GM12878 (cell line): Measurements from ENCODE around the gene COL27A1. TPM values are rescaled to one million over a fixed set of nuclear protein-coding genes. Genes with fewer than 3 reads are reported as not detected.

Experiments used
- ATAC-seq: fragments of 200-7000 bp; cut with Tn5 transposase; 3 replicates; pipeline ENCODE4 v1.9.1; 2020; ENCODE audit warnings: mild to moderate bottlenecking, moderate library complexity
- BruUV-seq: library from RNA; stranded (reverse); fragments of 400-500 nt; replicated peaks from 2 replicates; lab custom pipeline; 2021; lab: Mats Ljungman, UMichigan
- CTCF ChIA-PET: fragments of 300-600 bp; sonication (Branson Sonifier 250); formaldehyde crosslinking; extraction: SDS; loops from one replicate; lab custom pipeline; 2021; ENCODE audit warnings: inconsistent platforms; lab: Yijun Ruan, JAX
- POLR2A ChIA-PET: fragments of 350-600 bp; formaldehyde crosslinking; extraction: SDS; loops from one replicate; lab custom pipeline; 2021; ENCODE audit warnings: inconsistent platforms; lab: Charles Lee
- RAD21 ChIA-PET: fragments of 300-600 bp; sonication (Branson Sonifier 250); formaldehyde crosslinking; loops from one replicate; lab custom pipeline; 2023; ENCODE audit warnings: antibody characterized with exemption; ENCODE audit not compliant: unreplicated experiment; lab: Charles Lee
- SMC1A ChIA-PET: fragments of 300-600 bp; sonication (Branson Sonifier 250); formaldehyde crosslinking; loops from one replicate; lab custom pipeline; 2023; ENCODE audit not compliant: unreplicated experiment, uncharacterized antibody; lab: Charles Lee
- DNase-seq: peaks from one replicate; pipeline ENCODE4 v3.0.0-alpha.2; 2011; ENCODE audit warnings: low read depth, low spot score
- FAIRE-seq: peaks from 3 replicates; lab custom pipeline; 2011; peaks lifted over from hg19 to GRCh38; lab: Jason Lieb, UNC
- H2AFZ ChIP-seq: 2 replicates; pipeline ENCODE4 v1.6.0; 2011; ENCODE audit warnings: low read depth, low read length, control low read depth; ENCODE audit not compliant: control insufficient read depth
- H3K27ac ChIP-seq: 2 replicates; pipeline ENCODE4 v1.5.1; 2011; ENCODE audit warnings: control low read depth; ENCODE audit not compliant: control insufficient read depth, insufficient read depth
- H3K27me3 ChIP-seq, 2 experiments: replicated peaks in 1 of 2; 2 replicates each; pipeline versions ENCODE4 v1.6.0 to v1.6.1; 2011; ENCODE audit warnings: low read length in 1 of 2; ENCODE audit not compliant: control insufficient read depth in 2 of 2, insufficient read depth in 2 of 2
- H3K36me3 ChIP-seq, 2 experiments: 2 replicates each; pipeline ENCODE4 v1.5.1; 2011; ENCODE audit warnings: low read length in 1 of 2; ENCODE audit not compliant: control insufficient read depth in 2 of 2, insufficient read depth in 2 of 2
- H3K4me1 ChIP-seq: 2 replicates; pipeline ENCODE4 v1.6.1; 2011; ENCODE audit warnings: mild to moderate bottlenecking, low read length, moderate library complexity, mixed read lengths; ENCODE audit not compliant: control insufficient read depth, insufficient read depth
- H3K4me2 ChIP-seq: 2 replicates; pipeline ENCODE4 v1.6.0; 2011; ENCODE audit warnings: control low read depth; ENCODE audit not compliant: control insufficient read depth, insufficient read depth
- H3K4me3 ChIP-seq: fragments of 200-600 bp; sonication (generic); 2 replicates; pipeline ENCODE4 v1.5.1; 2016
- H3K79me2 ChIP-seq: 2 replicates; pipeline ENCODE4 v1.6.0; 2011; ENCODE audit warnings: low read length; ENCODE audit not compliant: control insufficient read depth, insufficient read depth
- H3K9ac ChIP-seq: 2 replicates; pipeline ENCODE4 v1.8.0; 2011; ENCODE audit warnings: low read length, control low read depth, mixed read lengths; ENCODE audit not compliant: control insufficient read depth, insufficient read depth
- H3K9me3 ChIP-seq: replicated peaks from 3 replicates; pipeline ENCODE4 v1.5.1; 2011; ENCODE audit warnings: mild to moderate bottlenecking, low read length; ENCODE audit not compliant: control insufficient read depth, insufficient read depth
- H4K20me1 ChIP-seq: 2 replicates; pipeline ENCODE4 v1.6.0; 2011; ENCODE audit not compliant: control insufficient read depth, insufficient read depth
- DPF2 ChIP-seq: fragments of 450-650 bp; IDR thresholded peaks from 2 replicates; pipeline ENCODE4 v1.6.1; 2017; ENCODE audit warnings: mild to moderate bottlenecking
- EP300 ChIP-seq, 2 experiments: fragments of 150-350 bp in 1 of 2; IDR thresholded peaks; 2 replicates each; pipeline ENCODE4 v1.6.1; 2011 to 2012; ENCODE audit warnings: low read depth in 2 of 2, low read length in 2 of 2, borderline replicate concordance in 1 of 2, improper control_type of control experiment in 1 of 2, inconsistent platforms in 1 of 2; ENCODE audit not compliant: control insufficient read depth in 1 of 2
- ETV6 ChIP-seq, 2 experiments: fragments of 450-650 bp in 1 of 2; IDR thresholded peaks in 1 of 2; conservative IDR thresholded peaks in 1 of 2; 2 replicates each; pipeline ENCODE4 v1.6.1; 2014; ENCODE audit warnings: antibody characterized with exemption in 1 of 2, borderline replicate concordance in 1 of 2, low read depth in 1 of 2, mild to moderate bottlenecking in 1 of 2, moderate library complexity in 1 of 2
- GABPA ChIP-seq: IDR thresholded peaks from 2 replicates; pipeline ENCODE4 v1.6.1; 2014; ENCODE audit warnings: antibody characterized with exemption, low read depth, mild to moderate bottlenecking, inconsistent platforms
- HDAC2 ChIP-seq: fragments of 200-600 bp; sonication (generic); IDR thresholded peaks from 2 replicates; pipeline ENCODE4 v1.6.1; 2017
- HDGF ChIP-seq: fragments of 450-650 bp; IDR thresholded peaks from 2 replicates; pipeline ENCODE4 v1.6.1; 2016; ENCODE audit warnings: antibody characterized with exemption
- MTA3 ChIP-seq: IDR thresholded peaks from 2 replicates; pipeline ENCODE4 v1.6.1; 2012; ENCODE audit warnings: low read length, inconsistent platforms, borderline replicate concordance
- NRF1 ChIP-seq: conservative IDR thresholded peaks from 2 replicates; pipeline ENCODE4 v1.6.1; 2011; ENCODE audit warnings: mild to moderate bottlenecking, low read depth, low read length, improper control_type of control experiment
- PAX8 ChIP-seq: fragments of 450-650 bp; IDR thresholded peaks from 2 replicates; pipeline ENCODE4 v1.6.1; 2017; ENCODE audit warnings: mild to moderate bottlenecking, moderate library complexity
- SP1 ChIP-seq: IDR thresholded peaks from one replicate; pipeline ENCODE4 v1.6.1; 2011; ENCODE audit warnings: low read depth, low read length
- STAT1 ChIP-seq: fragments of 450-650 bp; conservative IDR thresholded peaks from 2 replicates; pipeline ENCODE4 v1.6.1; 2014; ENCODE audit warnings: antibody characterized with exemption, mild to moderate bottlenecking
- TBL1XR1 ChIP-seq: IDR thresholded peaks from 2 replicates; pipeline ENCODE4 v1.6.1; 2012; ENCODE audit warnings: low read depth, low read length, improper control_type of control experiment
- ZBED1 ChIP-seq: IDR thresholded peaks from 2 replicates; pipeline ENCODE4 v1.6.1; 2016; ENCODE audit warnings: borderline replicate concordance
- ZSCAN29 ChIP-seq: fragments of 450-650 bp; IDR thresholded peaks from 2 replicates; pipeline ENCODE4 v1.6.1; 2017; ENCODE audit warnings: mild to moderate bottlenecking, moderate library complexity
- WGBS: methylation state at CpG from one replicate; pipeline ENCODE4 v1.1.6; 2016; ENCODE audit warnings: low lambda C conversion rate; ENCODE audit not compliant: insufficient replicate concordance, insufficient coverage; ENCODE audit errors: missing lambda C conversion rate; 5-methylcytosine and 5-hydroxymethylcytosine counted together
- in situ Hi-C: fragments of 300-500 bp; cut with MboI; formaldehyde crosslinking; loops from 9 replicates; pipeline ENCODE4 v1.14.3; 2018; ENCODE audit warnings: mixed read lengths
- intact Hi-C: fragments of 100-400 bp; cut with micrococcal nuclease; formaldehyde crosslinking; loops from one replicate; pipeline ENCODE4 v1.14.2; 2022; ENCODE audit not compliant: unreplicated experiment
- polyA plus RNA-seq, 11 experiments: library from polyadenylated mRNA; depleted of rRNA in 4 of 11; unstranded in 6 of 11; stranded (reverse) in 5 of 11; fragments of >200 nt; fragmentation: Nextera tagmentation in 4 of 11; fragmentation: Illumina TruSeq in 1 of 11; extraction: Ambion mirVana in 4 of 11; extraction: Trizol in 1 of 11; gene quantifications; 1 replicate in 1 of 11; 2 replicates in 10 of 11; pipeline versions ENCODE4 v1.2.1 to v1.2.3, GENCODE V29; 2011 to 2016; ENCODE audit warnings: inconsistent platforms in 2 of 11, missing spikeins in 2 of 11, low read depth in 1 of 11
- total RNA-seq, 4 experiments: library from RNA; depleted of rRNA in 3 of 4; stranded (reverse); fragments of >200 nt in 3 of 4; fragmentation: Illumina TruSeq in 1 of 4; extraction: Trizol in 1 of 4; gene quantifications; 2 replicates each; pipeline versions ENCODE4 v1.2.1 to v1.2.3, GENCODE V29; 2013 to 2021
- TF ChIP-seq, protein P1 (sequence below): IDR thresholded peaks from 2 replicates; pipeline ENCODE4 v1.6.1; 2011; ENCODE audit warnings: borderline replicate concordance, low read depth, mild to moderate bottlenecking, moderate library complexity, mixed read lengths, low read length; ENCODE audit not compliant: insufficient read depth; ENCODE audit errors: extremely low read length
- TF ChIP-seq, protein P2 (sequence below): IDR thresholded peaks from 2 replicates; pipeline ENCODE4 v1.6.1; 2012; ENCODE audit warnings: mild to moderate bottlenecking, low read depth, low read length
- TF ChIP-seq, protein P3 (sequence below): fragments of 450-650 bp; IDR thresholded peaks from 2 replicates; pipeline ENCODE4 v1.6.1; 2016; ENCODE audit warnings: mild to moderate bottlenecking, moderate library complexity, borderline replicate concordance

The COL27A1 gene
- total and polyA plus RNA-seq, 10 of the 15 experiments (the other 5 are each of a cell fraction or from before 2014, with no cell fraction given), result 0.10 TPM; not detected in 9

GRCh38 chr9:114161513-114161912 is 6.2 kb downstream of the COL27A1 start (continued):
- TF ChIP-seq, protein P1, sequence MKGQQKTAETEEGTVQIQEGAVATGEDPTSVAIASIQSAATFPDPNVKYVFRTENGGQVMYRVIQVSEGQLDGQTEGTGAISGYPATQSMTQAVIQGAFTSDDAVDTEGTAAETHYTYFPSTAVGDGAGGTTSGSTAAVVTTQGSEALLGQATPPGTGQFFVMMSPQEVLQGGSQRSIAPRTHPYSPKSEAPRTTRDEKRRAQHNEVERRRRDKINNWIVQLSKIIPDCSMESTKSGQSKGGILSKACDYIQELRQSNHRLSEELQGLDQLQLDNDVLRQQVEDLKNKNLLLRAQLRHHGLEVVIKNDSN, result no peak
- no peak for TF ChIP-seq STAT1
- TF ChIP-seq GABPA, result no peak
- no peak for TF ChIP-seq HDGF
- no peak for TF ChIP-seq DPF2
- TF ChIP-seq PAX8, result no peak
- TF ChIP-seq ZBED1, result no peak
- no peak for TF ChIP-seq ZSCAN29
- TF ChIP-seq TBL1XR1, result no peak
- TF ChIP-seq, all 136 proteins: peak for 0

DNA sequence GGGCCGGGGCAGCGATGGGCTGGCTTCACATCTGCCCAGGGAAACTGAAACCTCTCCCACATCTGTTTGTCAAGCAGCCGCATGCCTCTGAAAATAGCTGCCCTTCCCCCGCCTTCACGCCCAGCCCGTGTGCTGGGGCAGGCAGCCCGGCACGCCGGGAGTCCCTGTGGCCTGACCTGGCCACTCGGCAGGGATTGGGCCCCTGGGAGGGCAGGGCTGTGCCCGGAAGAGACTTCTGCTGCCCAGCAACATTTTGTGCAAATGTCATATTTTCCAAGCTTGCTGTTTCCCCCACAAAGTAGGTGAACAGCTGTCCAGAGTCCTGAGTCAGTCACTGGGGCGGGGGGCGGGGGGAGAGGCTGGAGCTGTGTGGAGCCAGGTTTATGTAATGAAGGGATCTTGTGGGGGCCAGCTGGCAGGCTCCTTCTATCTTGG is 8.2 kb downstream of the COL27A1 start:
- in situ Hi-C loops, result no loop called here
- no peaks in the 10 kb centered on the region for H3K9me3 ChIP-seq
- H3K4me2 ChIP-seq, result no peak overlapping the region
- DNase-seq, result no peak
- H4K20me1 ChIP-seq, result no peaks in the 10 kb centered on the region
- ChIA-PET CTCF (interaction anchor here (0.6 to 1.2 kb wide), 2 partner anchors 11 to 743 kb away, joined by 3 read pairs; no protein-coding TSS in a partner anchor), RAD21 (no interaction called here), SMC1A (no interaction called here), POLR2A (no interaction called here)
- no peak overlapping the region for H2AFZ ChIP-seq
- H3K4me1 ChIP-seq, result no peaks in the 10 kb centered on the region
- H3K27me3 ChIP-seq, result no peaks in the 10 kb centered on the region; a peak in 3 of 4 replicates
- intact Hi-C loops, result no loop called here
- H3K27ac ChIP-seq, result no peak overlapping the region
- no peak for FAIRE-seq
- no peak for ATAC-seq
- no TSS peak for BruUV-seq
- 3% methylated on average over 13 of the region's 13 CpGs for WGBS
- H3K9ac ChIP-seq, result no peak overlapping the region
- no peaks in the 10 kb centered on the region for H3K79me2 ChIP-seq
- H3K36me3 ChIP-seq, result no peaks in the 10 kb centered on the region
- no peak overlapping the region for H3K4me3 ChIP-seq
- TF ChIP-seq MTA3, result no peak
- TF ChIP-seq, protein P2, sequence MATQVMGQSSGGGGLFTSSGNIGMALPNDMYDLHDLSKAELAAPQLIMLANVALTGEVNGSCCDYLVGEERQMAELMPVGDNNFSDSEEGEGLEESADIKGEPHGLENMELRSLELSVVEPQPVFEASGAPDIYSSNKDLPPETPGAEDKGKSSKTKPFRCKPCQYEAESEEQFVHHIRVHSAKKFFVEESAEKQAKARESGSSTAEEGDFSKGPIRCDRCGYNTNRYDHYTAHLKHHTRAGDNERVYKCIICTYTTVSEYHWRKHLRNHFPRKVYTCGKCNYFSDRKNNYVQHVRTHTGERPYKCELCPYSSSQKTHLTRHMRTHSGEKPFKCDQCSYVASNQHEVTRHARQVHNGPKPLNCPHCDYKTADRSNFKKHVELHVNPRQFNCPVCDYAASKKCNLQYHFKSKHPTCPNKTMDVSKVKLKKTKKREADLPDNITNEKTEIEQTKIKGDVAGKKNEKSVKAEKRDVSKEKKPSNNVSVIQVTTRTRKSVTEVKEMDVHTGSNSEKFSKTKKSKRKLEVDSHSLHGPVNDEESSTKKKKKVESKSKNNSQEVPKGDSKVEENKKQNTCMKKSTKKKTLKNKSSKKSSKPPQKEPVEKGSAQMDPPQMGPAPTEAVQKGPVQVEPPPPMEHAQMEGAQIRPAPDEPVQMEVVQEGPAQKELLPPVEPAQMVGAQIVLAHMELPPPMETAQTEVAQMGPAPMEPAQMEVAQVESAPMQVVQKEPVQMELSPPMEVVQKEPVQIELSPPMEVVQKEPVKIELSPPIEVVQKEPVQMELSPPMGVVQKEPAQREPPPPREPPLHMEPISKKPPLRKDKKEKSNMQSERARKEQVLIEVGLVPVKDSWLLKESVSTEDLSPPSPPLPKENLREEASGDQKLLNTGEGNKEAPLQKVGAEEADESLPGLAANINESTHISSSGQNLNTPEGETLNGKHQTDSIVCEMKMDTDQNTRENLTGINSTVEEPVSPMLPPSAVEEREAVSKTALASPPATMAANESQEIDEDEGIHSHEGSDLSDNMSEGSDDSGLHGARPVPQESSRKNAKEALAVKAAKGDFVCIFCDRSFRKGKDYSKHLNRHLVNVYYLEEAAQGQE, result no peak
- TF ChIP-seq SP1, result no peak
- no peak for TF ChIP-seq ETV6 (conservative IDR thresholded peaks at IDR 0.05 in 1 of 2, IDR thresholded peaks at IDR 0.05 in 1 of 2; ENCODE audit: borderline replicate concordance in 1 of 2, low read depth in 1 of 2)
- TF ChIP-seq, protein P3, sequence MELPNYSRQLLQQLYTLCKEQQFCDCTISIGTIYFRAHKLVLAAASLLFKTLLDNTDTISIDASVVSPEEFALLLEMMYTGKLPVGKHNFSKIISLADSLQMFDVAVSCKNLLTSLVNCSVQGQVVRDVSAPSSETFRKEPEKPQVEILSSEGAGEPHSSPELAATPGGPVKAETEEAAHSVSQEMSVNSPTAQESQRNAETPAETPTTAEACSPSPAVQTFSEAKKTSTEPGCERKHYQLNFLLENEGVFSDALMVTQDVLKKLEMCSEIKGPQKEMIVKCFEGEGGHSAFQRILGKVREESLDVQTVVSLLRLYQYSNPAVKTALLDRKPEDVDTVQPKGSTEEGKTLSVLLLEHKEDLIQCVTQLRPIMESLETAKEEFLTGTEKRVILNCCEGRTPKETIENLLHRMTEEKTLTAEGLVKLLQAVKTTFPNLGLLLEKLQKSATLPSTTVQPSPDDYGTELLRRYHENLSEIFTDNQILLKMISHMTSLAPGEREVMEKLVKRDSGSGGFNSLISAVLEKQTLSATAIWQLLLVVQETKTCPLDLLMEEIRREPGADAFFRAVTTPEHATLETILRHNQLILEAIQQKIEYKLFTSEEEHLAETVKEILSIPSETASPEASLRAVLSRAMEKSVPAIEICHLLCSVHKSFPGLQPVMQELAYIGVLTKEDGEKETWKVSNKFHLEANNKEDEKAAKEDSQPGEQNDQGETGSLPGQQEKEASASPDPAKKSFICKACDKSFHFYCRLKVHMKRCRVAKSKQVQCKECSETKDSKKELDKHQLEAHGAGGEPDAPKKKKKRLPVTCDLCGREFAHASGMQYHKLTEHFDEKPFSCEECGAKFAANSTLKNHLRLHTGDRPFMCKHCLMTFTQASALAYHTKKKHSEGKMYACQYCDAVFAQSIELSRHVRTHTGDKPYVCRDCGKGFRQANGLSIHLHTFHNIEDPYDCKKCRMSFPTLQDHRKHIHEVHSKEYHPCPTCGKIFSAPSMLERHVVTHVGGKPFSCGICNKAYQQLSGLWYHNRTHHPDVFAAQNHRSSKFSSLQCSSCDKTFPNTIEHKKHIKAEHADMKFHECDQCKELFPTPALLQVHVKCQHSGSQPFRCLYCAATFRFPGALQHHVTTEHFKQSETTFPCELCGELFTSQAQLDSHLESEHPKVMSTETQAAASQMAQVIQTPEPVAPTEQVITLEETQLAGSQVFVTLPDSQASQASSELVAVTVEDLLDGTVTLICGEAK, result no peak
- TF ChIP-seq EP300 (IDR thresholded peaks at IDR 0.05; ENCODE audit: borderline replicate concordance in 1 of 2, control insufficient read depth in 1 of 2, low read depth in 2 of 2, low read length in 2 of 2), result no peak
- TF ChIP-seq NRF1, result no peak
- no peak for TF ChIP-seq HDAC2
